HepG2 (cell line): Measurements from ENCODE around the gene PHLPP2. TPM values are rescaled to one million over a fixed set of nuclear protein-coding genes. Genes with fewer than 3 reads are reported as not detected.

Experiments used
- ATAC-seq: fragments of 200-7000 bp; cut with Tn5 transposase; 3 replicates; pipeline ENCODE4 v1.9.1; 2020; ENCODE audit warnings: mild to moderate bottlenecking, moderate library complexity
- BruUV-seq: library from RNA; stranded (reverse); fragments of 400-500 nt; replicated peaks from 2 replicates; lab custom pipeline; 2021; lab: Mats Ljungman, UMichigan
- CTCF ChIA-PET: fragments of 300-600 bp; formaldehyde crosslinking; extraction: SDS; loops from one replicate; lab custom pipeline; 2021; ENCODE audit warnings: low total read pairs, inconsistent platforms, low intra/inter-chr PET ratio; lab: Yijun Ruan, JAX
- POLR2A ChIA-PET: fragments of 350-600 bp; sonication (Branson Sonifier 250); formaldehyde crosslinking; loops from one replicate; lab custom pipeline; 2020; ENCODE audit warnings: antibody characterized with exemption, inconsistent platforms; lab: Yijun Ruan, JAX
- DNase-seq: peaks from one replicate; pipeline ENCODE4 v3.0.0-alpha.2; 2015; ENCODE audit warnings: low spot score
- FAIRE-seq: peaks from 3 replicates; lab custom pipeline; 2011; peaks lifted over from hg19 to GRCh38; lab: Jason Lieb, UNC
- H2AFZ ChIP-seq: one replicate; pipeline ENCODE4 v1.6.1; 2011; ENCODE audit warnings: low read length, inconsistent platforms
- H3K27ac ChIP-seq: fragments of 300-600 bp; 3 replicates; pipeline ENCODE4 v1.8.0; 2011; ENCODE audit warnings: mixed run types, mild to moderate bottlenecking, mixed read lengths, low read length, inconsistent platforms; ENCODE audit not compliant: insufficient read depth; ENCODE audit errors: extremely low read length
- H3K27me3 ChIP-seq, 2 experiments: fragments of 200-600 bp in 1 of 2; 2 replicates in 1 of 2; 3 replicates in 1 of 2; pipeline versions ENCODE4 v1.6.0 to v1.8.0; 2011; ENCODE audit warnings: low read length in 2 of 2, mild to moderate bottlenecking in 2 of 2, moderate library complexity in 2 of 2, inconsistent platforms in 1 of 2; ENCODE audit not compliant: insufficient read depth in 2 of 2, control insufficient read depth in 1 of 2
- H3K36me3 ChIP-seq, 2 experiments: fragments of 200-600 bp in 1 of 2; replicated peaks in 1 of 2; 2 replicates in 1 of 2; 3 replicates in 1 of 2; pipeline versions ENCODE4 v1.5.1 to v1.8.0; 2011; ENCODE audit warnings: low read length in 2 of 2, inconsistent platforms in 1 of 2; ENCODE audit not compliant: insufficient read depth in 2 of 2, control insufficient read depth in 1 of 2
- H3K4me1 ChIP-seq: 2 replicates; pipeline ENCODE4 v1.5.1; 2012; ENCODE audit warnings: low read length, inconsistent platforms; ENCODE audit not compliant: insufficient read depth
- H3K4me2 ChIP-seq: 2 replicates; pipeline ENCODE4 v1.6.0; 2011; ENCODE audit warnings: low read depth, low read length, inconsistent platforms
- H3K4me3 ChIP-seq, 3 experiments: fragments of 200-600 bp in 1 of 3; sonication (generic), shearing (Covaris generic) in 1 of 3; replicated peaks in 1 of 3; 2 replicates each; pipeline ENCODE4 v1.5.1; 2011 to 2016; ENCODE audit warnings: low read length in 3 of 3, inconsistent platforms in 2 of 3, low read depth in 2 of 3, mild to moderate bottlenecking in 2 of 3, control low read depth in 1 of 3, mixed read lengths in 1 of 3; ENCODE audit not compliant: insufficient read depth in 1 of 3
- H3K79me2 ChIP-seq: one replicate; pipeline ENCODE4 v1.6.1; 2011; ENCODE audit warnings: low read length, inconsistent platforms; ENCODE audit not compliant: insufficient read depth
- H3K9ac ChIP-seq: 2 replicates; pipeline ENCODE4 v1.6.0; 2011; ENCODE audit warnings: mild to moderate bottlenecking, low read depth, low read length, inconsistent platforms; ENCODE audit not compliant: insufficient read depth
- H3K9me3 ChIP-seq: 2 replicates; pipeline ENCODE4 v1.5.1; 2012; ENCODE audit warnings: mild to moderate bottlenecking, low read length
- H4K20me1 ChIP-seq: 2 replicates; pipeline ENCODE4 v1.6.0; 2011; ENCODE audit warnings: inconsistent platforms, mild to moderate bottlenecking, low read length, moderate library complexity; ENCODE audit not compliant: insufficient read depth
- CCDC6 ChIP-seq: sonication (generic); formaldehyde crosslinking; IDR thresholded peaks from 2 replicates; pipeline ENCODE4 v1.8.1; 2022; ENCODE audit warnings: mild to moderate bottlenecking, missing genetic modification reagents, moderate library complexity
- EEA1 ChIP-seq: sonication (generic); formaldehyde crosslinking; IDR thresholded peaks from 2 replicates; pipeline ENCODE4 v1.5.1; 2020; ENCODE audit warnings: mild to moderate bottlenecking, missing genetic modification reagents, borderline replicate concordance
- FOXK2 ChIP-seq: fragments of 450-650 bp; IDR thresholded peaks from 2 replicates; pipeline ENCODE4 v1.6.1; 2016
- IRF2 ChIP-seq: IDR thresholded peaks from 2 replicates; pipeline ENCODE4 v1.6.1; 2018; ENCODE audit warnings: missing genetic modification reagents, missing compliant biosample characterization
- TEF ChIP-seq: sonication (generic); formaldehyde crosslinking; IDR thresholded peaks from 2 replicates; pipeline ENCODE4 v1.5.0; 2020; ENCODE audit warnings: missing genetic modification reagents
- ZNF253 ChIP-seq: sonication (generic); formaldehyde crosslinking; IDR thresholded peaks from 2 replicates; pipeline ENCODE4 v1.8.0; 2022; ENCODE audit warnings: mild to moderate bottlenecking, missing genetic modification reagents, borderline replicate concordance
- ZNF557 ChIP-seq: sonication (generic); formaldehyde crosslinking; IDR thresholded peaks from 2 replicates; pipeline ENCODE4 v1.4.0; 2020; ENCODE audit warnings: missing genetic modification reagents
- ZNF564 ChIP-seq: sonication (generic); formaldehyde crosslinking; IDR thresholded peaks from 2 replicates; pipeline ENCODE4 v1.8.1; 2023; ENCODE audit warnings: mild to moderate bottlenecking, missing genetic modification reagents
- WGBS: methylation state at CpG from one replicate; pipeline ENCODE4 v1.1.6; 2017; ENCODE audit warnings: low lambda C conversion rate; 5-methylcytosine and 5-hydroxymethylcytosine counted together
- in situ Hi-C: cut with HindIII; loops from 2 replicates; pipeline ENCODE4 v1.10.0; 2017; ENCODE audit warnings: low pct_unique_long_range_greater_than_20kb; ENCODE audit not compliant: extremely low pct_ligation_motif_present
- intact Hi-C: fragments of 100-400 bp; cut with micrococcal nuclease; formaldehyde crosslinking; loops from one replicate; pipeline ENCODE4 v1.10.0; 2022; ENCODE audit not compliant: unreplicated experiment
- polyA plus RNA-seq, 8 experiments: library from polyadenylated mRNA; depleted of rRNA in 3 of 8; stranded (reverse) in 7 of 8; unstranded in 1 of 8; fragments of >200 nt; fragmentation: Illumina TruSeq in 4 of 8; extraction: Trizol in 4 of 8; gene quantifications; 2 replicates each; pipeline versions ENCODE4 v1.2.1 to v1.2.3, GENCODE V29; 2011 to 2016; ENCODE audit warnings: low read depth in 4 of 8, missing spikeins in 1 of 8, mixed read lengths in 1 of 8; ENCODE audit not compliant: insufficient read depth in 1 of 8
- total RNA-seq, 5 experiments: library from RNA; depleted of rRNA; stranded (reverse); fragments of >200 nt; fragmentation: Illumina TruSeq; extraction: Trizol; gene quantifications; 2 replicates each; pipeline ENCODE4 v1.2.3, GENCODE V29; 2016; ENCODE audit warnings: low read depth in 1 of 5
- TF ChIP-seq, protein P1 (sequence below): IDR thresholded peaks from 2 replicates; pipeline ENCODE4 v1.6.1; 2018; ENCODE audit warnings: missing genetic modification reagents
- TF ChIP-seq, protein P2 (sequence below), 2 experiments: IDR thresholded peaks; 2 replicates each; pipeline ENCODE4 v1.6.1; 2011 to 2012; ENCODE audit warnings: low read length in 2 of 2, borderline replicate concordance in 1 of 2, low read depth in 1 of 2, mild to moderate bottlenecking in 1 of 2, moderate library complexity in 1 of 2
- TF ChIP-seq, protein P3 (sequence below): sonication (generic); formaldehyde crosslinking; IDR thresholded peaks from 2 replicates; pipeline ENCODE4 v1.5.0; 2020; ENCODE audit warnings: mild to moderate bottlenecking, missing genetic modification reagents

Gene PHLPP2
- total and polyA plus RNA-seq, 2 of the 13 experiments (the other 11 are each of a cell fraction or from before 2014, with no cell fraction given): 8.9 TPM

GRCh38 chr16:71693164-71693563 is 31.3 kb downstream of the PHLPP2 start:
- no peaks in the 10 kb centered on the region for H3K79me2 ChIP-seq
- CTCF ChIA-PET: no interaction called here
- H2AFZ ChIP-seq: no peak overlapping the region
- no peak overlapping the region for H3K9ac ChIP-seq
- POLR2A ChIA-PET: no interaction called here
- WGBS: 95% methylated on average over 5 of the region's 5 CpGs
- no peaks in the 10 kb centered on the region for H3K4me1 ChIP-seq
- no peak for FAIRE-seq
- H3K36me3 ChIP-seq: peaks cover 8 to 36% of the 10 kb centered on the region in 2 experiments
- H3K27me3 ChIP-seq: no peaks in the 10 kb centered on the region
- intact Hi-C loops (no loop called here), in situ Hi-C loops (no loop called here)
- H4K20me1 ChIP-seq: no peaks in the 10 kb centered on the region
- no peak overlapping the region for H3K27ac ChIP-seq
- BruUV-seq: no TSS peak
- no peak overlapping the region for H3K4me3 ChIP-seq
- DNase-seq: no peak
- TF ChIP-seq, protein P1, sequence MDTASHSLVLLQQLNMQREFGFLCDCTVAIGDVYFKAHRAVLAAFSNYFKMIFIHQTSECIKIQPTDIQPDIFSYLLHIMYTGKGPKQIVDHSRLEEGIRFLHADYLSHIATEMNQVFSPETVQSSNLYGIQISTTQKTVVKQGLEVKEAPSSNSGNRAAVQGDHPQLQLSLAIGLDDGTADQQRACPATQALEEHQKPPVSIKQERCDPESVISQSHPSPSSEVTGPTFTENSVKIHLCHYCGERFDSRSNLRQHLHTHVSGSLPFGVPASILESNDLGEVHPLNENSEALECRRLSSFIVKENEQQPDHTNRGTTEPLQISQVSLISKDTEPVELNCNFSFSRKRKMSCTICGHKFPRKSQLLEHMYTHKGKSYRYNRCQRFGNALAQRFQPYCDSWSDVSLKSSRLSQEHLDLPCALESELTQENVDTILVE (CRISPR knock-in tag): no peak
- TF ChIP-seq FOXK2: no peak
- TF ChIP-seq, all 625 proteins: peak for 0
- no peak overlapping the region for H3K4me2 ChIP-seq
- no peak for ATAC-seq
- no peaks in the 10 kb centered on the region for H3K9me3 ChIP-seq

- DNase-seq (no peak), ATAC-seq (no peak), FAIRE-seq (no peak)
- no peaks in the 10 kb centered on the region for H4K20me1 ChIP-seq
- WGBS: 0% methylated on average over 1 of the region's 1 CpG
- ChIA-PET POLR2A (no interaction called here), CTCF (no interaction called here)
- H3K27me3 ChIP-seq: no peaks in the 10 kb centered on the region
- no peak overlapping the region for H3K9ac ChIP-seq
- no peaks in the 10 kb centered on the region for H3K4me1 ChIP-seq
- no peak overlapping the region for H3K27ac ChIP-seq
- no peaks in the 10 kb centered on the region for H3K9me3 ChIP-seq
- H3K4me3 ChIP-seq: no peak overlapping the region
- H3K79me2 ChIP-seq: no peaks in the 10 kb centered on the region
- intact Hi-C loops: no loop called here
- H2AFZ ChIP-seq: no peak overlapping the region
- H3K36me3 ChIP-seq: peaks cover 10 to 55% of the 10 kb centered on the region in 2 experiments
- in situ Hi-C loops: no loop called here
- H3K4me2 ChIP-seq: no peak overlapping the region
- no TSS peak for BruUV-seq
- TF ChIP-seq IRF2 (no peak), CCDC6 (CRISPR knock-in tag) (no peak), ZNF253 (CRISPR knock-in tag) (no peak), TEF (CRISPR knock-in tag) (no peak), ZNF557 (CRISPR knock-in tag) (no peak), ZNF564 (CRISPR knock-in tag) (no peak), EEA1 (CRISPR knock-in tag) (no peak)
- TF ChIP-seq, protein P2, sequence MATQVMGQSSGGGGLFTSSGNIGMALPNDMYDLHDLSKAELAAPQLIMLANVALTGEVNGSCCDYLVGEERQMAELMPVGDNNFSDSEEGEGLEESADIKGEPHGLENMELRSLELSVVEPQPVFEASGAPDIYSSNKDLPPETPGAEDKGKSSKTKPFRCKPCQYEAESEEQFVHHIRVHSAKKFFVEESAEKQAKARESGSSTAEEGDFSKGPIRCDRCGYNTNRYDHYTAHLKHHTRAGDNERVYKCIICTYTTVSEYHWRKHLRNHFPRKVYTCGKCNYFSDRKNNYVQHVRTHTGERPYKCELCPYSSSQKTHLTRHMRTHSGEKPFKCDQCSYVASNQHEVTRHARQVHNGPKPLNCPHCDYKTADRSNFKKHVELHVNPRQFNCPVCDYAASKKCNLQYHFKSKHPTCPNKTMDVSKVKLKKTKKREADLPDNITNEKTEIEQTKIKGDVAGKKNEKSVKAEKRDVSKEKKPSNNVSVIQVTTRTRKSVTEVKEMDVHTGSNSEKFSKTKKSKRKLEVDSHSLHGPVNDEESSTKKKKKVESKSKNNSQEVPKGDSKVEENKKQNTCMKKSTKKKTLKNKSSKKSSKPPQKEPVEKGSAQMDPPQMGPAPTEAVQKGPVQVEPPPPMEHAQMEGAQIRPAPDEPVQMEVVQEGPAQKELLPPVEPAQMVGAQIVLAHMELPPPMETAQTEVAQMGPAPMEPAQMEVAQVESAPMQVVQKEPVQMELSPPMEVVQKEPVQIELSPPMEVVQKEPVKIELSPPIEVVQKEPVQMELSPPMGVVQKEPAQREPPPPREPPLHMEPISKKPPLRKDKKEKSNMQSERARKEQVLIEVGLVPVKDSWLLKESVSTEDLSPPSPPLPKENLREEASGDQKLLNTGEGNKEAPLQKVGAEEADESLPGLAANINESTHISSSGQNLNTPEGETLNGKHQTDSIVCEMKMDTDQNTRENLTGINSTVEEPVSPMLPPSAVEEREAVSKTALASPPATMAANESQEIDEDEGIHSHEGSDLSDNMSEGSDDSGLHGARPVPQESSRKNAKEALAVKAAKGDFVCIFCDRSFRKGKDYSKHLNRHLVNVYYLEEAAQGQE (IDR thresholded peaks at IDR 0.05; ENCODE audit: borderline replicate concordance in 1 of 2, low read depth in 1 of 2, low read length in 2 of 2): no peak
- TF ChIP-seq, protein P3, sequence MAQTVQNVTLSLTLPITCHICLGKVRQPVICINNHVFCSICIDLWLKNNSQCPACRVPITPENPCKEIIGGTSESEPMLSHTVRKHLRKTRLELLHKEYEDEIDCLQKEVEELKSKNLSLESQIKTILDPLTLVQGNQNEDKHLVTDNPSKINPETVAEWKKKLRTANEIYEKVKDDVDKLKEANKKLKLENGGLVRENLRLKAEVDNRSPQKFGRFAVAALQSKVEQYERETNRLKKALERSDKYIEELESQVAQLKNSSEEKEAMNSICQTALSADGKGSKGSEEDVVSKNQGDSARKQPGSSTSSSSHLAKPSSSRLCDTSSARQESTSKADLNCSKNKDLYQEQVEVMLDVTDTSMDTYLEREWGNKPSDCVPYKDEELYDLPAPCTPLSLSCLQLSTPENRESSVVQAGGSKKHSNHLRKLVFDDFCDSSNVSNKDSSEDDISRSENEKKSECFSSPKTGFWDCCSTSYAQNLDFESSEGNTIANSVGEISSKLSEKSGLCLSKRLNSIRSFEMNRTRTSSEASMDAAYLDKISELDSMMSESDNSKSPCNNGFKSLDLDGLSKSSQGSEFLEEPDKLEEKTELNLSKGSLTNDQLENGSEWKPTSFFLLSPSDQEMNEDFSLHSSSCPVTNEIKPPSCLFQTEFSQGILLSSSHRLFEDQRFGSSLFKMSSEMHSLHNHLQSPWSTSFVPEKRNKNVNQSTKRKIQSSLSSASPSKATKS (CRISPR knock-in tag): no peak
Observed at GRCh38 chr16:71689901-71690300, 34.6 kb downstream of the PHLPP2 start.
